Kidney epithelial cell (primary cell): ENCODE results near the gene ATP6V0D1. TPM values are rescaled to one million over a fixed set of nuclear protein-coding genes. Genes with fewer than 3 reads are reported as not detected.

Experiments
- DNase-seq: peaks from one replicate; pipeline ENCODE4 v3.0.0-alpha.2; 2010; ENCODE audit warnings: low read depth
- H3K27me3 ChIP-seq: 2 replicates; pipeline ENCODE4 v1.6.0; 2011; ENCODE audit warnings: low read length; ENCODE audit not compliant: control insufficient read depth, insufficient read depth
- H3K36me3 ChIP-seq: 2 replicates; pipeline ENCODE4 v1.5.1; 2011; ENCODE audit warnings: low read length; ENCODE audit not compliant: control insufficient read depth, insufficient read depth
- H3K4me3 ChIP-seq: 2 replicates; pipeline ENCODE4 v1.5.1; 2011; ENCODE audit warnings: low read depth, mild to moderate bottlenecking, control low read depth, low read length
- total RNA-seq: library from RNA; depleted of rRNA; stranded (reverse); fragments of >200 nt; gene quantifications from 2 replicates; pipeline ENCODE4 v1.2.3, GENCODE V29; 2015
- TF ChIP-seq, protein P1 (sequence below): IDR thresholded peaks from 2 replicates; pipeline ENCODE4 v1.5.1; 2011; ENCODE audit warnings: mild to moderate bottlenecking, moderate library complexity, low read length, control low read depth, inconsistent platforms; ENCODE audit not compliant: insufficient read depth, poor library complexity, severe bottlenecking

Gene ATP6V0D1
- total RNA-seq, 1 donor from 2014 or later: 157 TPM

DNA sequence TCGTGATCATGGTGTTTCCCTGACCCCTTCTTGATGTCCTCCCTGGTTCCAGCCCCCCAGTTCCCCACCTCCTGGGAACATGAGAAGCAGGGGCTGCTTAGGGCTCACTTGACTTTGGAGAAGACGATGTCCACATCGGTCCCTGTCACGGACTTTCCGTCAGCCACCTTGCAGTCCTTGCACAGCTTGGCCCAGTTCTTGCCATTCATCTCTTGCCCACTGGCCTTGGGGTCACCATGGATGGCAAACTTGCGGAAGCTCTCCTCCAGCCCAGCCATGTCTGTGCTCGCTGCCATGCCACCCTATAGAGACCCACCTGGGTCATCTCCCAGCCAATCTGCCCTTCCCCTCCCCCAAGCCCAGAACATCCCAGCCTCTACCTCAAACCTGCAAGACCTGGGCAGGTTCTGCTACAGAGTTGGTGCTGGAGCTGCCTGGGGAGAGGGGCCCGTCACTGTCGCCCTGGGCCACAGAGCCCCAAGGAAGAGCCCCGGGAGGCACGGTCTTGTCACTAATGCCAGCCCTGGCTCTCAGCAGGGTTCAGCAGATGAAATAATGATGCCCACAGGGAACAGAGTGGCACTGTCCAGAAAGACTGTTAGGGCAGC, 90.0 kb downstream of the ATP6V0D1 start:
- Histone ChIP-seq H3K27me3 (peaks cover 49% of the 10 kb centered on the region), H3K4me3 (no peak overlapping the region), H3K36me3 (no peaks in the 10 kb centered on the region)
- no peak for DNase-seq
- TF ChIP-seq, protein P1, sequence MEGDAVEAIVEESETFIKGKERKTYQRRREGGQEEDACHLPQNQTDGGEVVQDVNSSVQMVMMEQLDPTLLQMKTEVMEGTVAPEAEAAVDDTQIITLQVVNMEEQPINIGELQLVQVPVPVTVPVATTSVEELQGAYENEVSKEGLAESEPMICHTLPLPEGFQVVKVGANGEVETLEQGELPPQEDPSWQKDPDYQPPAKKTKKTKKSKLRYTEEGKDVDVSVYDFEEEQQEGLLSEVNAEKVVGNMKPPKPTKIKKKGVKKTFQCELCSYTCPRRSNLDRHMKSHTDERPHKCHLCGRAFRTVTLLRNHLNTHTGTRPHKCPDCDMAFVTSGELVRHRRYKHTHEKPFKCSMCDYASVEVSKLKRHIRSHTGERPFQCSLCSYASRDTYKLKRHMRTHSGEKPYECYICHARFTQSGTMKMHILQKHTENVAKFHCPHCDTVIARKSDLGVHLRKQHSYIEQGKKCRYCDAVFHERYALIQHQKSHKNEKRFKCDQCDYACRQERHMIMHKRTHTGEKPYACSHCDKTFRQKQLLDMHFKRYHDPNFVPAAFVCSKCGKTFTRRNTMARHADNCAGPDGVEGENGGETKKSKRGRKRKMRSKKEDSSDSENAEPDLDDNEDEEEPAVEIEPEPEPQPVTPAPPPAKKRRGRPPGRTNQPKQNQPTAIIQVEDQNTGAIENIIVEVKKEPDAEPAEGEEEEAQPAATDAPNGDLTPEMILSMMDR: no peak

DNA sequence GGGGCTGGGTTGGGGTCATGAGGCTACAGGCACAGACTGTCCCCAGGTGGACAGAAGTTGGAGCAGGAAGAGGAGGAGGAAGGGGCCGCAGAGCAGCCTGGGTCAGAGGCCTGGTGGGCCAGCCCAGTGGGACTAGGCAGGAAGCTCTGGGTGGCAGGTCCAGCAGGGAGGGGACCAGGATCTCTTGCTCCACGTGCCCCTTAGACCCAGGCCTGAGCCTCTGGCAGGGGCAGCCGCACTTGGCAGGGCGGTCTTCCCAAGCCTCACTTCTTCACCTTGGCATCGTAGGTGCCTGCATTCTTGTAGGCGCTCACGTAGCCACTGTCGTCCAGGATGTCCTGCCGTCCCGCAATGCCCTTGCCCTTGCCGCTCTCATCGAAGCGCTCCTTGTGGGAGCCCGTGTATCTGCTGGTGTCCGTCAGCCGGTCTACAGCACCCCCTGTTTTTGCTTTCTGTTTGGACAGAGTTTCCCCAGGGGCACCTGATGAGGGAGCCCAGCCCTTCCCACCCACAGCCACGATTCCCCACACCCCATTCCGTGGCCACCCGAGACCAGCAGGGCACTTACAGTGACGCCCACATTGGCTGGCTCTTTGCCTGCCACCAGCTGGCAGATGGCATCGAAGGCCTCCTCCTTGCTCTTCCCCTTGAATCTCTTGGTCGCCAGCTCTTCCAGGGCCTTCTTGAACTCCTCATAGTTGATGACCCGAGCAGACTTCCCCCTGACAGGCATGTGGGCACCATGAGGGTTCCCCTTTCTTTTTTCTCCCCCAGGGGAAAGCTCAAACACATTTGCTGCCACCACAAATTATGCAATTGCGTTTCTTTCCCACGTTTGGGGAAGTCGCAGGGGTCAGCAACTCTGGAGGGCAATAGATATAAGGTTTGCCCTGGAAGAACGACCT, 90.8 kb downstream of the ATP6V0D1 start:
- Histone ChIP-seq H3K27me3 (peaks cover 41% of the 10 kb centered on the region), H3K36me3 (no peaks in the 10 kb centered on the region), H3K4me3 (no peak overlapping the region)
- TF ChIP-seq, protein P1: no peak
- DNase-seq: no peak

DNA sequence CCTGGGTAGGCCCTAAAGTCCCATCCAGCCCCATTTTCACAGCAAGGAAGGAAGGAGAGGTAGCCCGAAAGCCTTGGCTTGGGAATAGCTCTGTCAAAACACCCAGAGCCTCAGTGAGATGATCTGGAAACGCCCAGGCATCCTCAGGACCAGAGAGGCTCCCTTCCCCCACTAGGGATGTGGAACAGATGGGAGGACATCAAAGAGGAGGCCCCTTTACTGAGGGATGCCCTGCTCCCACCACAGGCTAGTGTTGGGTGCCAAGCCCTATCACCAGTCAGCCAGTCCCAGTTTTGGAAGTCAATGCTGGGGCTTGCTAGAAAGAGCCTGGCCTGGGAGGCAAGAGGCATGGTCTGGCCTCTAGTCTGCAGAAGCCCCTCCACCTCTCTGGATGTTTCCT, 92.4 kb downstream of the ATP6V0D1 start:
- no peak for DNase-seq
- Histone ChIP-seq H3K36me3 (no peaks in the 10 kb centered on the region), H3K4me3 (no peak overlapping the region), H3K27me3 (peaks cover 26% of the 10 kb centered on the region)
- TF ChIP-seq, protein P1: no peak

DNA sequence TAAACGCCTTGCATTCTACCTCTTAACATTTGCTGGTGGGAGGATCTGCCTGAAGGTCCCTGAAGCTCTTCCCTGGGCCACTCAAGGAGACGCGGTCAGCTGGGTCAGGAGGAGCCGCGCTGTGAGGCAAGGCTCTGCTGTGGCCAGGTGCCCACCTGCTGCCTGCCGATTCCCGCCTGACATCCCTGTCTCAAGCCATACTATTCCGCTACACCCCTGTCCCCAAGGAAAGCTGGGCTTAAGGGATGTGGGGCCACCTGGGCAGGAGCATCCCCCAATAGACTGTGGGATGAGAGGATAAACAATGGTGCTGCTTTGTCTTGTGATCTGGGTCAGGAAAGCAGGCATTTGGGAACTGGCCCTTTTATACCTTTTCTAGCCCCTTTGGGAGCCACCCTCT, 92.8 kb downstream of the ATP6V0D1 start:
- Histone ChIP-seq H3K27me3 (peaks cover 22% of the 10 kb centered on the region), H3K36me3 (no peaks in the 10 kb centered on the region), H3K4me3 (no peak overlapping the region)
- no peak for DNase-seq
- TF ChIP-seq, protein P1: no peak

Other genes with a start within 250 kb of the ATP6V0D1 start
- 3.8 and 11.4 TPM in 2 replicates for gene FHOD1, start 233.7 kb downstream of the ATP6V0D1 start, total RNA-seq
- gene SLC9A5, start 232.2 kb downstream of the ATP6V0D1 start, total RNA-seq: 0.07 TPM in 1 of 2 replicates, not detected in the other
- gene PLEKHG4, start 201.6 kb downstream of the ATP6V0D1 start, total RNA-seq: 9.7 and 19.7 TPM in 2 replicates
- gene KCTD19, start 154.4 kb downstream of the ATP6V0D1 start, total RNA-seq: 0.08 and 0.21 TPM in 2 replicates
- 0.41 and 0.54 TPM in 2 replicates for gene LRRC36, start 154.3 kb downstream of the ATP6V0D1 start, total RNA-seq
- 0.46 and 1.4 TPM in 2 replicates for gene TPPP3, start 87.7 kb downstream of the ATP6V0D1 start, total RNA-seq
- gene ZDHHC1, start 64.7 kb downstream of the ATP6V0D1 start, total RNA-seq: 9.5 and 11.3 TPM in 2 replicates
- 0.96 and 5.8 TPM in 2 replicates for gene HSD11B2, start 50.0 kb downstream of the ATP6V0D1 start, total RNA-seq
- not detected in 2 replicates for gene AGRP, start 2.4 kb upstream of the ATP6V0D1 start, total RNA-seq
- 72.1 and 91.0 TPM in 2 replicates for gene RIPOR1, start 47.7 kb upstream of the ATP6V0D1 start, total RNA-seq
- gene CTCF, start 81.4 kb upstream of the ATP6V0D1 start, total RNA-seq: 40.7 and 45.0 TPM in 2 replicates
- gene CARMIL2, start 164.0 kb upstream of the ATP6V0D1 start, total RNA-seq: 6.4 and 7.7 TPM in 2 replicates
- gene ACD, start 179.1 kb upstream of the ATP6V0D1 start, total RNA-seq: 29.1 and 36.4 TPM in 2 replicates
- 6.5 and 12.1 TPM in 2 replicates for gene PARD6A, start 179.8 kb upstream of the ATP6V0D1 start, total RNA-seq
- 24.0 and 28.7 TPM in 2 replicates for gene ENKD1, start 185.6 kb upstream of the ATP6V0D1 start, total RNA-seq
- 2.0 and 4.5 TPM in 2 replicates for gene C16orf86, start 185.7 kb upstream of the ATP6V0D1 start, total RNA-seq
- gene GFOD2, start 238.2 kb upstream of the ATP6V0D1 start, total RNA-seq: 19.3 and 21.9 TPM in 2 replicates